ENCODE results near the gene CFAP74. TPM values are rescaled to one million over a fixed set of nuclear protein-coding genes. Genes with fewer than 3 reads are reported as not detected.

The CFAP74 gene
- total and polyA plus RNA-seq, 2 of the 13 experiments (the other 11 are each of a cell fraction or from before 2014, with no cell fraction given) = 0.27 to 0.62 TPM

DNA sequence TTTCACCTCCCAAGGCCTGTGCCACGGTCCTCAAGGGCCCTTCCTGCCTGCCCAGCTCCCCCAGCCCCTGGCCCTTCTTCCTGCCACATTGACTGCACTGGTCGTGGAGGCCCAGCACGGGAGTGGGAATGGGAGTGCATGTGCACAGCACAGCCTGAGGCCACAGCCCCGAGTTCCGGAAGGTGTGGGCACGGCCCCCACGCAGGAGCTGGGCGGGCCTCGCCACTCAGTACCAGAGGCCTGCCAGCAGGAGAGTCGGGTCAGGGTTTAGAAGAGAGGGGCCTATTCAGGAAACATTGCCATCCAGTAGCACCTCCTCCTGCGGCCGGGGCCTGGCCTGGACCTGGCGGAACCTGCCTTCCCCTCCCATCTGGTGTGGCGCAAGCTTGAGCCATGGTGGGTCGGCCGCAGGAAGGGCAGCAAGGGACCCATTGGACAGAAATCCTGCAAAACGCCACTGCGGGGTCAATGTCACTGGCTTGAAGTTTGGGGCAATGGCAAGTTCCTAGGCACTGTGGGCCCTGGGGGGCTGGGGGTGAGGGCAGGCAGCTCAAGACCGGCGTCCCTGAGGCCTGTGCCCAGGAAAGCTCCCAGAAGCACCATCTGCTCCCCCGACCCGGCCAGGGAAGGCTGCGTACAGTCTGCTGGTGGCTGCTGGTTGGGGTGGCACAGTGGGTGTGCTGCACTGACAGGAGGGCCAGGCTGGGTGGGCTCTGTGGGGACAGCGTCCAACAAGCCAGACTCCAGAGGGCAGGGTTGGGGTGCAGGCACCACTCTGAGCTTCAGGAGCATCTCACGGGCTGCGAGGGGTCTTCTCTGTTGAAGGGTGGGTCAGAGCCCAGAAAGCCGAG, 82.8 kb downstream of the CFAP74 start (continued):
- TF ChIP-seq, protein P1, sequence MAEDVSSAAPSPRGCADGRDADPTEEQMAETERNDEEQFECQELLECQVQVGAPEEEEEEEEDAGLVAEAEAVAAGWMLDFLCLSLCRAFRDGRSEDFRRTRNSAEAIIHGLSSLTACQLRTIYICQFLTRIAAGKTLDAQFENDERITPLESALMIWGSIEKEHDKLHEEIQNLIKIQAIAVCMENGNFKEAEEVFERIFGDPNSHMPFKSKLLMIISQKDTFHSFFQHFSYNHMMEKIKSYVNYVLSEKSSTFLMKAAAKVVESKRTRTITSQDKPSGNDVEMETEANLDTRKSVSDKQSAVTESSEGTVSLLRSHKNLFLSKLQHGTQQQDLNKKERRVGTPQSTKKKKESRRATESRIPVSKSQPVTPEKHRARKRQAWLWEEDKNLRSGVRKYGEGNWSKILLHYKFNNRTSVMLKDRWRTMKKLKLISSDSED (CRISPR knock-in tag; IDR thresholded peaks at IDR 0.05) = no peak
- TF ChIP-seq SNAPC5 (CRISPR knock-in tag; IDR thresholded peaks at IDR 0.05; ENCODE audit: borderline replicate concordance) = no peak
- peak; percentile 17; the same call in 1 of the 2 replicates for TF ChIP-seq DRAP1 (CRISPR knock-in tag; IDR thresholded peaks at IDR 0.05)
- TF ChIP-seq ZNF501 (CRISPR knock-in tag; IDR thresholded peaks at IDR 0.05) = no peak; the same call in 1 of the 2 replicates
- TF ChIP-seq, protein P2, sequence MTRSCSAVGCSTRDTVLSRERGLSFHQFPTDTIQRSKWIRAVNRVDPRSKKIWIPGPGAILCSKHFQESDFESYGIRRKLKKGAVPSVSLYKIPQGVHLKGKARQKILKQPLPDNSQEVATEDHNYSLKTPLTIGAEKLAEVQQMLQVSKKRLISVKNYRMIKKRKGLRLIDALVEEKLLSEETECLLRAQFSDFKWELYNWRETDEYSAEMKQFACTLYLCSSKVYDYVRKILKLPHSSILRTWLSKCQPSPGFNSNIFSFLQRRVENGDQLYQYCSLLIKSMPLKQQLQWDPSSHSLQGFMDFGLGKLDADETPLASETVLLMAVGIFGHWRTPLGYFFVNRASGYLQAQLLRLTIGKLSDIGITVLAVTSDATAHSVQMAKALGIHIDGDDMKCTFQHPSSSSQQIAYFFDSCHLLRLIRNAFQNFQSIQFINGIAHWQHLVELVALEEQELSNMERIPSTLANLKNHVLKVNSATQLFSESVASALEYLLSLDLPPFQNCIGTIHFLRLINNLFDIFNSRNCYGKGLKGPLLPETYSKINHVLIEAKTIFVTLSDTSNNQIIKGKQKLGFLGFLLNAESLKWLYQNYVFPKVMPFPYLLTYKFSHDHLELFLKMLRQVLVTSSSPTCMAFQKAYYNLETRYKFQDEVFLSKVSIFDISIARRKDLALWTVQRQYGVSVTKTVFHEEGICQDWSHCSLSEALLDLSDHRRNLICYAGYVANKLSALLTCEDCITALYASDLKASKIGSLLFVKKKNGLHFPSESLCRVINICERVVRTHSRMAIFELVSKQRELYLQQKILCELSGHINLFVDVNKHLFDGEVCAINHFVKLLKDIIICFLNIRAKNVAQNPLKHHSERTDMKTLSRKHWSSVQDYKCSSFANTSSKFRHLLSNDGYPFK (CRISPR knock-in tag; IDR thresholded peaks at IDR 0.05; ENCODE audit: borderline replicate concordance) = 0 out of 2 replicates have a peak, but pooled peaks have one; percentile 29
- no peak for TF ChIP-seq TMF1 (CRISPR knock-in tag; IDR thresholded peaks at IDR 0.05; ENCODE audit: low read depth)
- no peak for TF ChIP-seq ZNF337 (CRISPR knock-in tag; IDR thresholded peaks at IDR 0.05; ENCODE audit: borderline replicate concordance, low read depth)
- peak; percentile 73 for TF ChIP-seq TAF1 (CRISPR knock-in tag; IDR thresholded peaks at IDR 0.05)
- TF ChIP-seq ZFYVE20 (CRISPR knock-in tag; IDR thresholded peaks at IDR 0.05; ENCODE audit: borderline replicate concordance, low read depth) = no peak
- peak; percentile 70 for TF ChIP-seq PHF21A (CRISPR knock-in tag; IDR thresholded peaks at IDR 0.05)
- no peak for TF ChIP-seq FOXM1 (CRISPR knock-in tag; IDR thresholded peaks at IDR 0.05)
- TF ChIP-seq ZNF552 (CRISPR knock-in tag; IDR thresholded peaks at IDR 0.05; ENCODE audit: borderline replicate concordance) = peak; percentile 81; the same call in 1 of the 2 replicates
- no peak for TF ChIP-seq FOXP4 (CRISPR knock-in tag; IDR thresholded peaks at IDR 0.05)
- TF ChIP-seq, protein P3, sequence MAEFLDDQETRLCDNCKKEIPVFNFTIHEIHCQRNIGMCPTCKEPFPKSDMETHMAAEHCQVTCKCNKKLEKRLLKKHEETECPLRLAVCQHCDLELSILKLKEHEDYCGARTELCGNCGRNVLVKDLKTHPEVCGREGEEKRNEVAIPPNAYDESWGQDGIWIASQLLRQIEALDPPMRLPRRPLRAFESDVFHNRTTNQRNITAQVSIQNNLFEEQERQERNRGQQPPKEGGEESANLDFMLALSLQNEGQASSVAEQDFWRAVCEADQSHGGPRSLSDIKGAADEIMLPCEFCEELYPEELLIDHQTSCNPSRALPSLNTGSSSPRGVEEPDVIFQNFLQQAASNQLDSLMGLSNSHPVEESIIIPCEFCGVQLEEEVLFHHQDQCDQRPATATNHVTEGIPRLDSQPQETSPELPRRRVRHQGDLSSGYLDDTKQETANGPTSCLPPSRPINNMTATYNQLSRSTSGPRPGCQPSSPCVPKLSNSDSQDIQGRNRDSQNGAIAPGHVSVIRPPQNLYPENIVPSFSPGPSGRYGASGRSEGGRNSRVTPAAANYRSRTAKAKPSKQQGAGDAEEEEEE (CRISPR knock-in tag; IDR thresholded peaks at IDR 0.05; ENCODE audit: borderline replicate concordance) = 0 out of 2 replicates have a peak, but pooled peaks have one; percentile 40
- peak; percentile 37; the same call in 1 of the 2 replicates for TF ChIP-seq BCL6 (CRISPR knock-in tag; IDR thresholded peaks at IDR 0.05)
- no peak for TF ChIP-seq BCL3 (CRISPR knock-in tag; IDR thresholded peaks at IDR 0.05)
- TF ChIP-seq ZNF563 (CRISPR knock-in tag; IDR thresholded peaks at IDR 0.05) = peak; percentile 42; the same call in 1 of the 2 replicates
- TF ChIP-seq ZNF792 (CRISPR knock-in tag; IDR thresholded peaks at IDR 0.05) = peak; percentile 48; the same call in 1 of the 2 replicates

Data from HepG2 (cell line).